Measurements from ENCODE around the gene OR5A1.
"Not testable (repeated sequence)": the region's sequence is repeated elsewhere in the genome, so short reads cannot be mapped to it uniquely, and the experiment has no call there.

The OR5A1 gene

GRCh38 chr11:59436169-59436568, at the start of gene OR5A1:
Gene OR5A1, plus strand, starts transcription at chr11:59436469. Its CDS starts 6,700 bp downstream, at chr11:59443169.
- no peak for DNase-seq (ENCODE audit: low spot score)

GRCh38 chr11:59394186-59394585, 42.1 kb upstream of the OR5A1 start:
- DNase-seq (ENCODE audit: low spot score): no peak

DNA sequence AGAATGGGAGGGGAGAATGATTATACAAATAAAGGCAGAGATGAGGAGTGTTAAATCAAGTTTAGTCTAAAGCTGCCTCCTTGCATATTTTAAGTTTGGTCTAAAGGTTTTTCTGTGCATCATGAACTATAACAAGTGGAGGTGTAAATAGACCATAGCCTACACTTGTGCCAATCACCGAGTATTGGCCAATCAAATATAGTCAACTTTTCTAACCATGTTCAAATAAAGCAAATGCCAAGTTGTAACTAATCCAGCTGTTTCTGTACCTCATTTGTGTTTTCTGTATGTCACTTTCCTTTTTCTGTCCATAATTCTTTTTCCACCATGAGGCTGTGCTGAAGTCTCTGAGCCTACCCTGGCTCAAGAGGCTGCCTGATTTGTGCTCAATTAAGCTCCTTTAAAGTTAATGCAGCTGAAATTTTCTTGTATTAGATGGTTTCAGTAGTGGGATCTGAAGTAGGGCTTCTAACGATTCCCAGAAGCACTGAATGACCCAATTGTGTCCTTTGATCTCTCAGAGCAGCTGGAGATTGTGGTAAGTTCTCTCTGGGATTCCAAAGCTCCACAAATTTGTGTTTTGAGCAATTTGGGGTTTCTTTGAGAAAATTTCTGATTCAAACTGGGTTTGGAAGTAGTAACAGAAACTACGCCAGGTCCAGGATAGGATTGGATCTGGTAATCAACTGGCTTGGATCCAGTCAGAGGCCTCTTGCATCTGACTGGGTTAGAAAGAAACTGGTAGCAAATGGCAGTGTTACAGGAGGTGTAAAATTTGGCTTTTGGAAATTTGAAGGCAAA, 35.6 kb upstream of the OR5A1 start:
- no peak for DNase-seq (ENCODE audit: low spot score)

- no peak for DNase-seq (ENCODE audit: low spot score)
Observed at GRCh38 chr11:59401262-59401552, 35.1 kb upstream of the OR5A1 start.

GRCh38 chr11:59403546-59403945, 32.7 kb upstream of the OR5A1 start:
- no peak for DNase-seq (ENCODE audit: low spot score)

- no peak for DNase-seq (ENCODE audit: low spot score)
Observed at GRCh38 chr11:59413646-59414045, 22.6 kb upstream of the OR5A1 start.

- DNase-seq (ENCODE audit: low spot score): no peak
Observed at GRCh38 chr11:59415111-59415510, 21.2 kb upstream of the OR5A1 start.

- no peak for DNase-seq (ENCODE audit: low spot score)
Observed at GRCh38 chr11:59416613-59417012, 19.7 kb upstream of the OR5A1 start.

DNA sequence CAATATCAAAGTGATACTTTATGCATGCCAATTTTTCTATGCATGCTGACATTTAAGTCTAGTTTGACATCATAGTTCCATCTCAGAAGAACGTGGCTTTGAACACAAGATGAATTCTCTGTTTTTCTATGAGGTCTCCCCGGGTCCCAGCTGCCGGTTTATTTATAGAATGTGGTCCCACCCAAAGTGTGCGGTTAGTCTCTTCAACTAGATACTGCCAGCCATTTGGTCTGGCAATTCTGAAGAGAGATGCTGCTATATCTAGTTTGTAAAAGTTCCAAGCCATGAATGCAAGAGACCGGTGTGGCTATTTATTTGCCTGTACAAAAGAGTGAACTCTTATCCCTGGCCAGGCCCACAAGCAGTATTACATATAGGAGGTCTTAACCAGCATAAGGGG, 19.2 kb upstream of the OR5A1 start:
- no peak for DNase-seq (ENCODE audit: low spot score)

DNA sequence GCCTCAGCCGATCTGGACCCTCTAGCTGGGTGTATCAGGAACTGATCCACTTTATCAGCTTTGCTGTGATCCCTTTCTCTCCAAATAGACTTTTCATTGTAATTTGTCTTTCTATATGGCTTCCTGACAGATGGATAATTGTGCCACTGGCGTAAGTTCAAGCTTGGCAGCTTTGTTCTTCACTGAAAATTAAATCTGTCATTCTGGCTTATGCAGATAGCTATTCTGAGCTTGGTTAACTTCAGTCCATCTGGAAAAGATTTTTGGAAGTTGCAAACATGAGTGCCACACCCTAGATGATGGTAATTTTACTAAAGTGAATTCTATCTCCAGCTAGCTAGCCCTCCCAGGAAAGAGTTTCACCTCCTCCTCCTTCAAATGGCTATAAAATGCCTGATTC, 18.1 kb upstream of the OR5A1 start:
- no peak for DNase-seq (ENCODE audit: low spot score)

GRCh38 chr11:59423835-59424234, 12.4 kb upstream of the OR5A1 start:
- no peak for DNase-seq (ENCODE audit: low spot score)

GRCh38 chr11:59425131-59425530, 11.1 kb upstream of the OR5A1 start:
- no peak for DNase-seq (ENCODE audit: low spot score)

- DNase-seq (ENCODE audit: low spot score): no peak
Observed at GRCh38 chr11:59426361-59427067, 9.8 kb upstream of the OR5A1 start, which contains the start of gene OR5A2. Gene OR5A2, minus strand, starts transcription at chr11:59426413. Its CDS starts 3,460 bp downstream, at chr11:59422953.

- DNase-seq (ENCODE audit: low spot score): no peak
Observed at GRCh38 chr11:59427068-59427382, 9.2 kb upstream of the OR5A1 start.

- no peak for DNase-seq (ENCODE audit: low spot score)
Observed at GRCh38 chr11:59429924-59430516, 6.2 kb upstream of the OR5A1 start.

GRCh38 chr11:59437770-59438169, 1.5 kb downstream of the OR5A1 start:
- DNase-seq (ENCODE audit: low spot score): no peak

DNA sequence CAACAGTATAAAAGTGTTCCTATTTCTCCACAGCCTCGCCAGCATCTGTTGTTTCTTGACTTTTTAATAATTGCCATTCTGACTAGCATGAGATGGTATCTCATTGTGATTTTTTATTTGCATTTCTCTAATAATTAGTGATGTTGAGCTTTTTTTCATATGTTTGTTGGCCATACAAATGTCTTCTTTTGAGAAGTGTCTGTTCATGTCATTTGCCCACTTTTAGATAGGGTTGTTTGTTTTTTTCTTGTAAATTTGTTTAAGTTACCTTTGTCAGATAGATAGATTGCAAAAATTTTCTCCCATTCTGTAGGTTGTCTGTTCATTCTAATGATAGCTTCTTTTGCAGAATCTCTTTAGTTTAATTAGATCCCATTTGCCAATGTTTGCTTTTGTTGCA, 9.4 kb downstream of the OR5A1 start:
- not testable (repeated sequence) for DNase-seq (ENCODE audit: low spot score)

- no peak for DNase-seq (ENCODE audit: low spot score)
Observed at GRCh38 chr11:59448484-59448883, 12.2 kb downstream of the OR5A1 start.

DNA sequence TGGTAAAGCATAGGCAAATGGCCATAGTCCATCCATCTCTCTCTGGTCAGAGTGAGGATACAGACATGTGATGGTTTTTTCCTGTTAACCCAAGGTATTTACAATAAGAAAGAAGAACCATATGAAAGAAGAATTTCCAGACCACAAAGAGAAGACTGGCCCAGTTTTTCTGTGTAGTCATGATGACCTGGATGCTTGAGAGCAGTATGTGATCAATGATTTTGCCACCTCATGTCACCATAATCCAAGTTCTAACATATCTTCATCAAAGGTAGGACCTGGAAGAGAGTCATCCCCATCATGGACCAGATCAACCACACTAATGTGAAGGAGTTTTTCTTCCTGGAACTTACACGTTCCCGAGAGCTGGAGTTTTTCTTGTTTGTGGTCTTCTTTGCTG, 20.4 kb downstream of the OR5A1 start, which contains the start of gene OR4D6:
TSS of gene OR4D6 (plus strand) at position 301 of the 400 bp plus-strand sequence. CDS start at position 301, 0 bp downstream.
- no peak for DNase-seq (ENCODE audit: low spot score)

DNA sequence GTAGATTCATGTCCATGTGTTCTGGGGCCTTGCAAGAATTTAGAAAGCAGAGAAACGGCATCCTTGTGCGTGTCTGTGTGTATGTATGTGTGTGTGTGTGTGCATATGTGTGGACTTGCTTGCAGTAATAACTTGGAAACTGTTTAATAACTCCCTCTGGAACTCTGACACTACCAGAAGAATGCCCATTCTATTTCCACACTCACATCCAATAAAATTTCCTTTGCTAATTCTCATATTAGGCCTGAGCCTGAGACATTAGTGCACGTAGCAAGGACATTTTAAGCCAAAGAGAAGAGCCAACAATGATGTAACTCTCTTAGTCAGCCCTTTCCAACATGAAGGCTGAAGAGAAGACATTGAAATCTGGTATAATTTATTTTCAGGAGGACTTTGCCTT, 23.6 kb downstream of the OR5A1 start:
- no peak for DNase-seq (ENCODE audit: low spot score)

DNA sequence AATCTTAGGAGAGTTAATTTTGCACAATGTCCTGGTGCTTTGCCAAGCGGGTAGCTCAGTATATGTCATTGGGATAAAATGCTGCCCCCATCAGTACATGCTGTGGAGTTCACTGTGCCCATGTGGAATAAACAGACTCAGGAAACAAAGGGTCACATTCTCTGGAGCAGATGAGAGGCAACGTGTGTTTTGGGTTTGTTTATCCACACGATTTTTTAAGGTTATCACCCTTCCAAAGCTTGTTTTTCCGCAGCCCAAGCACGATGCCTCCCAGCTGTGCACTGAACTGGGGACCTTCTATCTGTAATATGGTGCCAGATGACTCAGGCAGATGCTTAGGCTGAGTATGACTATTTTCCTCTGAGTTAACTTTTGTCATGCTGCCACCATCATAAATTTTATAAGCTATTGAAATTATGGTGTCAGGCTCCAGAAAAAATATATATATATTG, 26.9 kb downstream of the OR5A1 start:
- no peak for DNase-seq (ENCODE audit: low spot score)

- DNase-seq (ENCODE audit: low spot score): no peak
Observed at GRCh38 chr11:59473015-59473414, 36.7 kb downstream of the OR5A1 start, which contains the start of gene OR4D10. Gene OR4D10, plus strand, starts transcription at chr11:59473315. Its CDS starts 4,115 bp downstream, at chr11:59477430.

DNA sequence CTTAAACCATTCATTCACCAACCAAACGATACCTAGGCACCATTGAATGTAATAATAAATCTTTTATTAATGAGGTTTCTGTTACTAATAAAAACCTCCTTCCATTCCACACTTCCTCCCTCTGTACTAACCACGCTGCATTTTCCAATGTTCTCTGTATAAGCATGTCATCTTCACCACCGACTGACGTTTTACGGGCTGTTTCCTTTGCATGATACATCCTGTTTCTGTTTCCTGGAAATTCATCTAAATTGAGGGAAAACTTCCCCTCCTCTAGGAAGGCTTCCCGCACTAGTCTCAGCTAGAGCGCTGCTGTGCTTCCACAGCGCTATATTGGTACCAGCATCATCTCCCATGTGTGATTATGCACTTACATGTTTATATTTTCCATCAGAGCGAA, 38.9 kb downstream of the OR5A1 start:
- no peak for DNase-seq (ENCODE audit: low spot score)
